ENCODE results near the gene TRIM66. TPM values are rescaled to one million over a fixed set of nuclear protein-coding genes. Genes with fewer than 3 reads are reported as not detected.
"Not testable (repeated sequence)": the region's sequence is repeated elsewhere in the genome, so short reads cannot be mapped to it uniquely, and the experiment has no call there.

Gene TRIM66
- polyA plus RNA-seq, 2 donors, result 2.0 to 4.8 TPM

GRCh38 chr11:8670081-8670480, 12.4 kb downstream of the TRIM66 start:
- H3K27me3 ChIP-seq (ENCODE audit: control insufficient read depth in 1 of 2, insufficient read depth in 2 of 2, low read length in 2 of 2); H3K36me3 ChIP-seq (ENCODE audit: control insufficient read depth in 2 of 2, insufficient read depth in 2 of 2, low read length in 1 of 2); H3K4me3 ChIP-seq (ENCODE audit: low read depth in 1 of 2, low read length in 2 of 2); H3K4me1 ChIP-seq (ENCODE audit: control insufficient read depth in 2 of 2, insufficient read depth in 2 of 2, low read length in 1 of 2); H3K27ac ChIP-seq (ENCODE audit: low read depth in 2 of 2, low read length in 1 of 2); H3K9me3 ChIP-seq (ENCODE audit: control insufficient read depth in 2 of 2, insufficient read depth in 1 of 2, low read depth in 1 of 2, low read length in 1 of 2): not testable (repeated sequence)
- 91 to 98% methylated on average over 6 of the region's 6 CpGs for WGBS, 2 donors

DNA sequence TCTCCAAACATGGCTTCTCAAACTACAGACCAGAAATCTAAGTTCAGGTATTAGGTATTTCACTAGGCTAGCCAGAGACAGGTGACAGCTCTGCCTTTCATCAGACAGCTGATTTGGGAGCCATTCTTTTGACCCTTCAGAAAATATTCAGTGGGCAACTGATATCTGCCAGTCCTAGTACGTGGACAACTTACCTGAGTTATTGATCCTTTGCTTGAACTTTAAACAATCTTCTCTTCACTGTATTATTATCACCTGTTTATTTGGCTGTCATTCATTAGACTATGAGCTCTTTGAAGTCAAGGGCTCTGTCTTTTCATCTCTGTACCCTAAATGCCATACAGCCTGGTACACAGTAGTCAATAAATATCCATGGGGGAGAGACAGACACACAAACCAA, 17.2 kb downstream of the TRIM66 start:
- Histone ChIP-seq H3K36me3 (ENCODE audit: control insufficient read depth in 2 of 2, insufficient read depth in 2 of 2, low read length in 1 of 2) (peaks cover 0 to 2% of the 10 kb centered on the region in 2 donors), H3K27ac (ENCODE audit: low read depth in 2 of 2, low read length in 1 of 2) (no peak overlapping the region), H3K27me3 (ENCODE audit: control insufficient read depth in 1 of 2, insufficient read depth in 2 of 2, low read length in 2 of 2) (no peaks in the 10 kb centered on the region), H3K4me3 (ENCODE audit: low read depth in 1 of 2, low read length in 2 of 2) (no peak overlapping the region), H3K9me3 (ENCODE audit: control insufficient read depth in 2 of 2, insufficient read depth in 1 of 2, low read depth in 1 of 2, low read length in 1 of 2) (no peaks in the 10 kb centered on the region), H3K4me1 (ENCODE audit: control insufficient read depth in 2 of 2, insufficient read depth in 2 of 2, low read length in 1 of 2) (no peaks in the 10 kb centered on the region)
- WGBS, 2 donors, result 87 to 96% methylated on average over 1 of the region's 1 CpG

DNA sequence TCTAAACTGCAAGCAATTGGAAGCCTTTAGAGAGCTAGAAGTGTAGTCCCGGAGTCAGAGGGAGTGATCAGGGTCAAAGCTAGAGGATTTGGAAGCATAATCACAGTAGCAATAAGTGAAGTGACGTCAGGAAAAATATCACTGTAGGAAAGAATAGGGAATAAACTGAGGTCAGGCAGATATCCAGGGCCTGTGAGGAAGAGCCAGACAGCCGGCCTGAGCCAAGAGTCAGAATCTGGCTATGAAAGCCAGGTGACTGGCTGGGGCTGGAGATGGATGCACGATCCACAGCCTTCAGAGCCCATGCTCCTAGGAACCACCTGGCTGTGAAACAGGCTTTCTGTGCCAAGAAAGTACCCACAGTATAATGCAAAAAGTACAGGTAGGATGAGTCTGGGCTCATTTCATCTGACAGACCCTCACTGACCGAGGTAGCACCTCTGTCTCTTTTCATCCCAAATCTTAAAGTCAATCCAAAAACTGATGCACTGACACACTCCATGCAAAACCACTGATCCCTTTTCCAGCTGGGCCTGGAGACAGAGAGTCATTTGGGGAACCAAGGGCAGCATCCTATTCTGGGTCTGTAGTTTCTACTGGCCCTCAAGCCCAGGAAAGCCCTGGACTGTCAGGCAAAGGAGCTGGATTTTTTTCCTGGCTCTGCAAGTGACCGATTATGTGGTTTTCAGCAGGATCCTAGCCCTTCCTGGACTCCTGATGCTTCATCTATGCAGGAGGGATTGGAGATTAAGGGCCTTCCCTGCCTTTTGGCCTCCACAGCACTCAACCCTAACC, 21.3 kb downstream of the TRIM66 start:
- Histone ChIP-seq H3K27me3 (ENCODE audit: control insufficient read depth in 1 of 2, insufficient read depth in 2 of 2, low read length in 2 of 2) (no peaks in the 10 kb centered on the region), H3K36me3 (ENCODE audit: control insufficient read depth in 2 of 2, insufficient read depth in 2 of 2, low read length in 1 of 2) (peaks cover 0 to 2% of the 10 kb centered on the region in 2 donors), H3K27ac (ENCODE audit: low read depth in 2 of 2, low read length in 1 of 2) (no peak overlapping the region), H3K4me3 (ENCODE audit: low read depth in 1 of 2, low read length in 2 of 2) (no peak overlapping the region), H3K9me3 (ENCODE audit: control insufficient read depth in 2 of 2, insufficient read depth in 1 of 2, low read depth in 1 of 2, low read length in 1 of 2) (no peaks in the 10 kb centered on the region), H3K4me1 (ENCODE audit: control insufficient read depth in 2 of 2, insufficient read depth in 2 of 2, low read length in 1 of 2) (no peaks in the 10 kb centered on the region)
- 84 to 86% methylated on average over 6 of the region's 6 CpGs for WGBS, 2 donors

- Histone ChIP-seq H3K27ac (ENCODE audit: low read depth in 2 of 2, low read length in 1 of 2) (no peak overlapping the region), H3K36me3 (ENCODE audit: control insufficient read depth in 2 of 2, insufficient read depth in 2 of 2, low read length in 1 of 2) (peaks cover 0 to 2% of the 10 kb centered on the region in 2 donors), H3K4me3 (ENCODE audit: low read depth in 1 of 2, low read length in 2 of 2) (no peak overlapping the region), H3K4me1 (ENCODE audit: control insufficient read depth in 2 of 2, insufficient read depth in 2 of 2, low read length in 1 of 2) (no peaks in the 10 kb centered on the region), H3K9me3 (ENCODE audit: control insufficient read depth in 2 of 2, insufficient read depth in 1 of 2, low read depth in 1 of 2, low read length in 1 of 2) (no peaks in the 10 kb centered on the region), H3K27me3 (ENCODE audit: control insufficient read depth in 1 of 2, insufficient read depth in 2 of 2, low read length in 2 of 2) (no peaks in the 10 kb centered on the region)
- WGBS, 2 donors, result 72 to 79% methylated on average over 15 of the region's 15 CpGs
Measured at GRCh38 chr11:8658321-8659057, 24.0 kb downstream of the TRIM66 start.

DNA sequence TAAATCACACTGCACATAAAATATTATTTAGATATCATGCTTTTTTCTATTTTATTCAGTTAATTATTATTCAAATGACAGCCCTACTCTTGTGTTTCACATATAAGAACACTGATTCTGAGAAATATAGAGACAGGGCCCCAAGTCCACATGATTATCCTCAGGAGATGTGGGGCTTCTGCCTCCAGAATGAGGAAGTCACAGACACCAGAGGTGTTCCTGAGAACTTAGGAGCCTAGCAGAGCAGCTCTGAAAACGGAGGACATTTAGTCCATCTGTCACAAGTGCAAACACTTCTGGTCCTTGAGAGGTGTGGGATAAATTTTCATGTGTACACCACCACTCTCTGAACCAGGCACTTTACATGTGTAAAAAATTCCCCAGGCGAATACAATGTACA, 26.2 kb downstream of the TRIM66 start:
- WGBS, 2 donors, result 75 to 92% methylated on average over 2 of the region's 2 CpGs
- Histone ChIP-seq H3K36me3 (ENCODE audit: control insufficient read depth in 2 of 2, insufficient read depth in 2 of 2, low read length in 1 of 2) (peaks cover 0 to 2% of the 10 kb centered on the region in 2 donors), H3K4me1 (ENCODE audit: control insufficient read depth in 2 of 2, insufficient read depth in 2 of 2, low read length in 1 of 2) (no peaks in the 10 kb centered on the region), H3K27me3 (ENCODE audit: control insufficient read depth in 1 of 2, insufficient read depth in 2 of 2, low read length in 2 of 2) (no peaks in the 10 kb centered on the region), H3K9me3 (ENCODE audit: control insufficient read depth in 2 of 2, insufficient read depth in 1 of 2, low read depth in 1 of 2, low read length in 1 of 2) (no peaks in the 10 kb centered on the region), H3K4me3 (ENCODE audit: low read depth in 1 of 2, low read length in 2 of 2) (no peak overlapping the region), H3K27ac (ENCODE audit: low read depth in 2 of 2, low read length in 1 of 2) (no peak overlapping the region)

GRCh38 chr11:8654503-8654902, 28.0 kb downstream of the TRIM66 start:
- H3K4me1 ChIP-seq (ENCODE audit: control insufficient read depth in 2 of 2, insufficient read depth in 2 of 2, low read length in 1 of 2), result no peaks in the 10 kb centered on the region
- H3K27me3 ChIP-seq (ENCODE audit: control insufficient read depth in 1 of 2, insufficient read depth in 2 of 2, low read length in 2 of 2), result no peaks in the 10 kb centered on the region
- H3K36me3 ChIP-seq (ENCODE audit: control insufficient read depth in 2 of 2, insufficient read depth in 2 of 2, low read length in 1 of 2), result peaks cover 0 to 7% of the 10 kb centered on the region in 2 donors
- H3K4me3 ChIP-seq (ENCODE audit: low read depth in 1 of 2, low read length in 2 of 2), result no peak overlapping the region
- H3K27ac ChIP-seq (ENCODE audit: low read depth in 2 of 2, low read length in 1 of 2), result no peak overlapping the region
- 78 to 83% methylated on average over 4 of the region's 4 CpGs for WGBS, 2 donors
- H3K9me3 ChIP-seq (ENCODE audit: control insufficient read depth in 2 of 2, insufficient read depth in 1 of 2, low read depth in 1 of 2, low read length in 1 of 2), result no peaks in the 10 kb centered on the region

DNA sequence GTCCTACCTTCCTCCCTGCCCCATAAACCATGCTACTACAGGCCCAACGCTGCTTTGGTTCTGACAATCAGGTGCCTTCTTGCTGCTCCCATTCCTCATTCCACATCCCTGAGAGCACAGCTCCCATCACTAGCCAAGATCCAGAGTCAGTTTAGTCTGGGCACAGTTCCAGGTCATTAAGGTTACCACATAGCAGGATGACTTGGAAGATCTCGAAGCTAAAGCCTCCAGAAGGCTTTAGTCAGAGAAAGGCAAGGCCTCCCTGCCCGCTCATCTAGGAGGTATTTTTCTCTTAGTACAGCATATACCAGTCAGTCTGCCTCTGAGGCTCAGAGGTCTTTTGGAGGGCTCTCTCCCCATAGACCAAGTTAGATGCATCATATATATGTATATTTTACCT, 30.3 kb downstream of the TRIM66 start:
- no peaks in the 10 kb centered on the region for H3K4me1 ChIP-seq (ENCODE audit: control insufficient read depth in 2 of 2, insufficient read depth in 2 of 2, low read length in 1 of 2)
- H3K9me3 ChIP-seq (ENCODE audit: control insufficient read depth in 2 of 2, insufficient read depth in 1 of 2, low read depth in 1 of 2, low read length in 1 of 2), result no peaks in the 10 kb centered on the region
- H3K36me3 ChIP-seq (ENCODE audit: control insufficient read depth in 2 of 2, insufficient read depth in 2 of 2, low read length in 1 of 2), result peaks cover 4 to 10% of the 10 kb centered on the region in 2 donors
- no peak overlapping the region for H3K4me3 ChIP-seq (ENCODE audit: low read depth in 1 of 2, low read length in 2 of 2)
- 75 to 85% methylated on average over 3 of the region's 3 CpGs for WGBS, 2 donors
- no peaks in the 10 kb centered on the region for H3K27me3 ChIP-seq (ENCODE audit: control insufficient read depth in 1 of 2, insufficient read depth in 2 of 2, low read length in 2 of 2)
- no peak overlapping the region for H3K27ac ChIP-seq (ENCODE audit: low read depth in 2 of 2, low read length in 1 of 2)

DNA sequence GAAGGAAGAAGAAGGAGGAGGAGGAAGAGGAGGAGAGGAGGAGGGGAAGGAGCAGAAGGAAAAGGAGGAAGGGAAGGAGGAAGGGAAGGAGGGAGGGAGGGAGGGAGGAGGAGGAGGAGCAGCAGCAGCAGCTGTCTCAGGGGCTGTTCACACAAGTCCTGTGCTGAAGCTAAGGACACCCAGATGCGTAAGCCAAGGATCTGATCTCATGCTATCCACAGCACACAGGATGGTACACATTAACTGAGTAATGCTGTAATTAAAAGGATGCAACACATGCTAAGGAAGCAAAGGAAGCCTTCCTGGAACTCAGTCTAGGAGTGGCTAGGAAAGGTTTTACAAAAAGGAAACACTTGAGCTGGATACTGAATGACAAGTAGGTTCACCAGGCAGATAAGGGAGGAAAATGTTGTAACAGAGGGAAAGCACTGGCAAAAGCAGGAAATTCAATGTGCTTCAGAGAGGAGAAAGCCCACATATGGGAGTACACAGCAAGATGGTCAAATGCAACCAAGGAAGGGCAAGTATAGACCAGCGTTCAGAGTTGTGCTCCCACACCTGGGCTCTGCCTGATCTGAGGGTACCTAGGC, 32.0 kb downstream of the TRIM66 start:
- peaks cover 4 to 13% of the 10 kb centered on the region in 2 donors for H3K36me3 ChIP-seq (ENCODE audit: control insufficient read depth in 2 of 2, insufficient read depth in 2 of 2, low read length in 1 of 2)
- H3K27me3 ChIP-seq (ENCODE audit: control insufficient read depth in 1 of 2, insufficient read depth in 2 of 2, low read length in 2 of 2), result no peaks in the 10 kb centered on the region
- 98% methylated on average over 2 of the region's 2 CpGs for WGBS, 2 donors
- no peaks in the 10 kb centered on the region for H3K9me3 ChIP-seq (ENCODE audit: control insufficient read depth in 2 of 2, insufficient read depth in 1 of 2, low read depth in 1 of 2, low read length in 1 of 2)
- no peaks in the 10 kb centered on the region for H3K4me1 ChIP-seq (ENCODE audit: control insufficient read depth in 2 of 2, insufficient read depth in 2 of 2, low read length in 1 of 2)
- no peak overlapping the region for H3K4me3 ChIP-seq (ENCODE audit: low read depth in 1 of 2, low read length in 2 of 2)
- H3K27ac ChIP-seq (ENCODE audit: low read depth in 2 of 2, low read length in 1 of 2), result no peak overlapping the region

GRCh38 chr11:8649361-8649760, 33.1 kb downstream of the TRIM66 start:
- H3K36me3 ChIP-seq (ENCODE audit: control insufficient read depth in 2 of 2, insufficient read depth in 2 of 2, low read length in 1 of 2), result peaks cover 10 to 22% of the 10 kb centered on the region in 2 donors
- 87 to 91% methylated on average over 2 of the region's 2 CpGs for WGBS, 2 donors

More at GRCh38 chr11:8649361-8649760, 33.1 kb downstream of the TRIM66 start:
- Histone ChIP-seq H3K27me3 (ENCODE audit: control insufficient read depth in 1 of 2, insufficient read depth in 2 of 2, low read length in 2 of 2) (no peaks in the 10 kb centered on the region), H3K27ac (ENCODE audit: low read depth in 2 of 2, low read length in 1 of 2) (no peak overlapping the region), H3K4me1 (ENCODE audit: control insufficient read depth in 2 of 2, insufficient read depth in 2 of 2, low read length in 1 of 2) (no peaks in the 10 kb centered on the region), H3K4me3 (ENCODE audit: low read depth in 1 of 2, low read length in 2 of 2) (no peak overlapping the region), H3K9me3 (ENCODE audit: control insufficient read depth in 2 of 2, insufficient read depth in 1 of 2, low read depth in 1 of 2, low read length in 1 of 2) (no peaks in the 10 kb centered on the region)

Measured in esophagus (tissue), 2 donors.